ENCODE results near the gene RNPEPL1.

Gene RNPEPL1

DNA sequence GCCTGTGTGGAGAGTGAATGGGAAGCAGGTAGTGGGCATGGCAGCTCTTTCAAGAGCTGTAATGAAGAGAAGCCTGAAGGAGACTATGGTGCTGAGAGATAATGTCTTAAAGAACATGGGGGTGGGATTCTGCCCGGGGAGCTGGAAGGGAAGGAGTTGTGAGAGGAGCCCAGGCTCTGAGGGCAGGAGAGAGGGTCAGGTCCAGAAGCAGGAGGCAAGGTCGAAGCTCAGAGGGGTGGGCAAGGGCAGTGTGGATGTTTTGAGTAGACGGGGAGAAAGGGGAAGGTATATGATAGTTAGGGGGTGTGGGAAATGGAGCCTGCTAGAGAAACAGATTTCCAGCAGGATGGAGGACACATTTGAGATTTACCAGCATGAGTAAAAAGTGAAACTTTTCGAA, 20.4 kb downstream of the RNPEPL1 start:
- H3K4me3 ChIP-seq (replicated peaks; ENCODE audit: low read depth, low read length) = no peak overlapping the region
- TF ChIP-seq CTCF (IDR thresholded peaks at IDR 0.05; ENCODE audit: low read depth, low read length, missing control alignments) = no peak
- no peak for DNase-seq (ENCODE audit: extremely low read depth, low read depth)

- H3K4me3 ChIP-seq (replicated peaks; ENCODE audit: low read depth, low read length) = no peak overlapping the region
- no peak for TF ChIP-seq CTCF (IDR thresholded peaks at IDR 0.05; ENCODE audit: low read depth, low read length, missing control alignments)
- DNase-seq (ENCODE audit: extremely low read depth, low read depth) = no peak
Measured at GRCh38 chr2:240589375-240589774, 21.1 kb downstream of the RNPEPL1 start.

GRCh38 chr2:240589850-240590525, 21.7 kb downstream of the RNPEPL1 start:
- no peak overlapping the region for H3K4me3 ChIP-seq (replicated peaks; ENCODE audit: low read depth, low read length)
- DNase-seq (ENCODE audit: extremely low read depth, low read depth) = no peak
- TF ChIP-seq CTCF (IDR thresholded peaks at IDR 0.05; ENCODE audit: low read depth, low read length, missing control alignments) = no peak

DNA sequence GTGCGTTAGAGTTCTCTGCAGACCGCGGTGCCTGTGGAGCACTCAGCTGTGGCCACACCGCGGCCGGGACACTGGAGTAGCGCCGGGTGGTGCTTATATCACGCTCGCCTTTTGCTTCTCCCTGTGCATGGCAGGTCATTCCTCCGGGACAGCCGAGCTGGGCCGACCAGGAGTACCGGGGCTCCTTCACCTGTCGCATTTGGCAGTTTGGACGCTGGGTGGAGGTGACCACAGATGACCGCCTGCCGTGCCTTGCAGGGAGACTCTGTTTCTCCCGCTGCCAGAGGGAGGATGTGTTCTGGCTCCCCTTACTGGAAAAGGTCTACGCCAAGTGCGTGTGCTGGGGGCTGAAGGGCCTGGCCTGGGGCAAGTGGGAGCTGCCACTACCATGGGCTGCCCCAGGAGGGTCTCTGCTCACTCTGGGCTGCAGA, 22.4 kb downstream of the RNPEPL1 start:
- no peak overlapping the region for H3K4me3 ChIP-seq (replicated peaks; ENCODE audit: low read depth, low read length)
- no peak for TF ChIP-seq CTCF (IDR thresholded peaks at IDR 0.05; ENCODE audit: low read depth, low read length, missing control alignments)
- no peak for DNase-seq (ENCODE audit: extremely low read depth, low read depth)

DNA sequence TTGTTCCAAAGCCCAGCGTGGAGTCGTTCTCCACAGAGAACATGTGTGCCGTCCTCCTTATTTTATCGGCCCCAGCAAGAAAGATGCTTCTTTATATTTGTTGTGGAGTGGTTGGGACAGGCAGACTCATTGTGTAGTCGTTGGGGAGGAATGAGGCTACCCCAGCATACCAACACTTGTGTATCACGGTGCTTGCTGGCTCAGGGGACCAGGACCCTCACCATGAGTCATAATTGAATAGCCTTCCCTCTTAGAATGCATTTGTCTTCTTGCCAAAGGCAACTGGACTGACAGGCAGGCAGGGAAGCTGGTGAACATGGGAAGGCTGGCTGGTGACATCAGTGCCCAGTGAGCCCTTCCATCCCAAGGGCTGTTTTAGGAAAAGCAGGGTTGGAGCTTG, 22.9 kb downstream of the RNPEPL1 start:
- H3K4me3 ChIP-seq (replicated peaks; ENCODE audit: low read depth, low read length) = no peak overlapping the region
- no peak for TF ChIP-seq CTCF (IDR thresholded peaks at IDR 0.05; ENCODE audit: low read depth, low read length, missing control alignments)
- no peak for DNase-seq (ENCODE audit: extremely low read depth, low read depth)

- no peak overlapping the region for H3K4me3 ChIP-seq (replicated peaks; ENCODE audit: low read depth, low read length)
- TF ChIP-seq CTCF (IDR thresholded peaks at IDR 0.05; ENCODE audit: low read depth, low read length, missing control alignments) = no peak
- no peak for DNase-seq (ENCODE audit: extremely low read depth, low read depth)
Measured at GRCh38 chr2:240591784-240592183, 23.5 kb downstream of the RNPEPL1 start.

Data from HFF-Myc (cell line).